ENCODE results near the gene PARD3. TPM values are rescaled to one million over a fixed set of nuclear protein-coding genes. Genes with fewer than 3 reads are reported as not detected.

PARD3 gene
- polyA plus RNA-seq, 3 donors = 79.3 to 88.4 (median 87.3) TPM

DNA sequence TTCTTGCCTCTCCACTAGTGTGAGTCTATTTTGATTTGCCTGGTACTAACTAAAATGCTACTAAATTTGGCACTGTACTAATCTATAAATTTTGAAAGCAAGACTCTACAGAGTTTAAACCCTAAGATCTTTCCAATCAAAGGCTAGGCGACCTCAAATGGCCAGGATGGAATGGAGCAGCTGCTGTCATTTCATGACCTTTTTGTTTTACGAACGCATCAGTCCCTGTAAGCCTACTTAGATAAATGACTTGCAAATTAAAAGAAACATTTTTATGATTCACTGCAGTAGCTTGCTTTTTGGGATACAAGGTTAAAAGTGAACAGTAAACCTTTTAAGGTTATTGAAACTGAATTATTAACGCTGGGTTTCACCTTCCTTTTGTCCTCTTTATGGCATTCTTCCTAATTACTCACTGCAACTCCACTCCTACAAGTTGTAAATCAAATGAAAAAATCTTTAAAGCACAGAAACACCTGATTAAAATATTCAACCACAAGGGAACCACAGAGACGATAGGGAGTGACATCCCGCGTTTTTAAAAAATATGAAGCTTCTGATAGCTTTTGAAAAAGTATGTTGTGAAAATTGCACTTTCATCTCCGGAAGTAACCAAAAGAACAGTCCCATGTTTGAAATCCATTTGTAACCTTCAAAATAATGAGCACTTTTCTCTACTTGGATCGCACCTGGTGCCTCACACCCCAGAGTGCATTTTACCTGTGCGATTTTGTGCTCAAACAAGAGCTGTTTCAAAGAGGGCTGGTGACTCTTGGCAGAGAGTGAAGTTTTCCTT lies 595.1 kb downstream of the PARD3 start:
- no peak for DNase-seq (ENCODE audit: low read depth in 3 of 3, low spot score in 2 of 3)

DNA sequence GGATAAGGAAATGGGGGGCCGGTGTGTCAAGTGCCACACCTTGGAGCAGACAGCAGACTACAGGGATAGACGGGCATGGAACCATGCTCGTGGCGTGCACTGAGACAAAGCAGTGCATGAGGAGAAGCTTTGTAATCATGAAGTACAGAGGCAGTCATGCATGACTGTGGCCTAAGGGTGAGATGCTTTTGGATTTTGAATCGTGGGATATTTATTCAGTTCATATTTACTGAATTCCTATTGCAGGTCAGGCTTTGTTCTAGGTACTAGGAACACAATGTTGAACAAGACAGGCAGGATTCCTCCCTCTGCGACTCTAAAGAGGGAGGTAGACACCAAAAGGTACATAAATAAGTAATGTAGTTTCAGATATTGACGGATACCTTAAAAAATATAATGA lies 597.6 kb downstream of the PARD3 start:
- DNase-seq (ENCODE audit: low read depth in 3 of 3, low spot score in 2 of 3) = no peak

- no peak for DNase-seq (ENCODE audit: low read depth in 3 of 3, low spot score in 2 of 3)
These were observed 598.6 kb downstream of the PARD3 start for GRCh38 chr10:34216348-34216945.

DNA sequence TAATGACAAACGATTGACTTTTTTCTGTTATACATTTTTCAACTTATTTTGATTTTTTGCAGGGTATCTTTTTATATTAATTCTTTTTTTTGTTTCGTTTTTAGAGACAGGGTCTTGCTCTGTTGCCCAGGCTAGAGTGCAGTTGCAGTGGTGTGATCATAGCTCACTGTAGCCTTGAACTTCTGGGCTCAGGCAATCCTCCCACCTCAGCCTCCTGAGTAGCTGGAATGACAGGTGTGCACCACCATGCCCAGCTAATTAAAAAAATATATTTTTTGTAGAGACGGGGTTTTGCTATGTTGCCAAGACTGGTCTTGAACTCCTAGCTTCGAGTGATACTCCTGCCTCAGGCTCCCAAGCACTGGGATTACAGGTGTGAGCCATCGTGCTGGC lies 601.3 kb downstream of the PARD3 start:
- DNase-seq (ENCODE audit: low read depth in 3 of 3, low spot score in 2 of 3) = no peak

DNA sequence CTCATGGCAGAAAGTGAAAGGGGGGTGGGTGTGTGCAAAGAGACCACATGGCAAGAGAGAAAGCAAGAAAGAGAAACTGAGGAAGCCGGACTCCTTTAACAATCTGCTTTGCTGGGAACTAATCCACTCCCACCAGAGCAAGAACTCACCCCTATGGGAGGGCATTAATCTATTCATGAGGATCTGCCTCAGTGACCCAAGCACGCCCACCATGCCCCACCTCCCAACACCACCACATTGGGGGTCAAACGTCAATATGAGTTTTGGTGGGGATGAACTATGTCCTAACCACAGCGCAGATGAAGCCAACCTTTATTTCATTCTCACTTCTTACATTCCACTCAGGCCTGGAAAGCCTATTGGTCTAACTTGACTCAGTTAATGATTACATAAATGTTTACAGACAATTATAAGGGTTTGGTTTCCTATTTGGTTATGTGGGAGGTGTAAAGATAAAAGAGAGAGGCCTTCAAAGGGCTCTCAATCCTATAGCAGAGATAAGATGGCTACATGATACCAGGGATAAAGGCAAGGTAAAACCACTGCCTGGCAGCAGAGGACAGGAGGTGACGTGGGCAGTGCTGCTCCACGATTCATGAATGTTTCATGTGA lies 601.8 kb downstream of the PARD3 start:
- no peak for DNase-seq (ENCODE audit: low read depth in 3 of 3, low spot score in 2 of 3)

DNA sequence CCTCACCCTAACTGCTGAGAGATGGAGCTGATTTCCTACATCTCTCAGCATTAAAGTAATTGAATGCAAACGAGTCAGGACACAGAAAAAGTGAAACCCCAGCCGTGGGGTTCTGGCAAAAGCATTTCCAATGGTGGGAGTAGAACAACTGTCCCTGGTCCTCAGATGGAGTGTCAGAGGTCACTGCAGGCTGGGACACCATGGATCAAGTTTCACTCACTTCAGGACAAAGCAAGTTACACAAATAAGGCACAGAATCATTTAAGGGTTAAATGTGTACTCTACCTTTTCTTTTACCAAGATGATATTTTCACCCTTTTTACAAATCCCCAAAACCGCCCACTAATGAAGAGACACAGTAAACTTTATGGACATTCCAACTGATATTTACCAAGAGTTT lies 607.8 kb downstream of the PARD3 start:
- DNase-seq (ENCODE audit: low read depth in 3 of 3, low spot score in 2 of 3) = no peak

DNA sequence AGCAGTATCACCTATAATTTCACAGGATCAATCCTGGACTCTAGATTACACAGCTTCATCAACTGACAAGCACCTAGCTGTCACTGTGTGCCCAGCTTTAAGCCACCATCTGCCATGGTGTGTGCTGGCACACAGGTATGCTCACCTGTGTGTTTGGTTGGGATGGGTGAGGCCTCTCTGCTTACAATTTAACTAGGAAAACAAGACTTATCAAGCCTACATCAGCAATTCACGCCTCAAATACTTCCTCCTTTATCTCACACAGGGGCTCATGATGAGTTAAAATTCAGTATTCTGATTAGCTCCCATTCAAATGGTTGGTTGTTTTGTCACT lies 608.2 kb downstream of the PARD3 start:
- DNase-seq (ENCODE audit: low read depth in 3 of 3, low spot score in 2 of 3) = no peak

GRCh38 chr10:34206078-34206934 lies 608.8 kb downstream of the PARD3 start:
- no peak for DNase-seq (ENCODE audit: low read depth in 3 of 3, low spot score in 2 of 3)

- DNase-seq (ENCODE audit: low read depth in 3 of 3, low spot score in 2 of 3) = no peak
These were observed 609.6 kb downstream of the PARD3 start for GRCh38 chr10:34205452-34205851.

- no peak for DNase-seq (ENCODE audit: low read depth in 3 of 3, low spot score in 2 of 3)
These were observed 611.0 kb downstream of the PARD3 start for GRCh38 chr10:34203966-34204630.

DNA sequence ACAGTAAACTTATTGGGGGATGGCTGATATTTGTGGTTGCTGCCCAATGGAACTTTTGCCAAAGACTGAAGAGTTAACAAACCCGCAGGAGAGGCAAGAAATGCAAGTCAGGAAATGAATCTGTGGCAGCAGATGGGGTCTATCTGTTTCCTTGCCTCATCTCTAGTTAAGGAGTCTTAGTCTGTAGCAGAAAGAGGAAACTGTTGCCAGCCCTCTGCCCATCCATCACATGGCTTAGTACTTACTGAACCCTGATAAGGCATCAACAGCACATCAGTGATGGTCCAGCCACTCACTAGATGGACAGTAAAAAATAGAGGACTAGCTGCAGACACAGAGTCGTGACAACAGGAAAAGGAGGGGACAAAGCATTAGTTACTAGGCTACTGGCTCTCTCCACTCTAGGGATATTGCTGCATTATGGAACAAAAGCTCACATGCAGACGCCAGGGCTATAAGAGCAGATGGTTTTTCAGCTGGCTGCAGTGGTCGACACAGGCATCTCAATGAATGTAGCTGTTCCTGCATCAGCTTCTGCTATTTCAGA lies 614.7 kb downstream of the PARD3 start:
- DNase-seq (ENCODE audit: low read depth in 3 of 3, low spot score in 2 of 3) = no peak

- DNase-seq (ENCODE audit: low read depth in 3 of 3, low spot score in 2 of 3) = no peak
These were observed 616.1 kb downstream of the PARD3 start for GRCh38 chr10:34198953-34199352.

DNA sequence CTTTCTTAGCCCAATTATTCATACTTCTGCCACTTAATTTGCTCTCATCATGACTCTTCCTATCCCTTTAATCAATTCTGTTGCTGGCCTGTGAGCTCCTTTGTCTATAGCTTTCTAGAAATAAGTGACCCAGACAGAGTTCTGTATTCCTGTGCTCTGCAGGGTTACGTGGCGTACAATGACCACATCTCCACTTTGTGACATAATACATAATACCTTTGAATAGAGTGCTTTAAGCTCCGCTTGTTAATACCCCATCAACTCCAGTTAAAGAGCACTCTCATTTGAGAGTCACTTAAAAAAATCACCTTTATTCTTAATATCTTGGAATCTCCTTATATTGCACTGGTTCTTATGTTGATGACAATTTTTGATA lies 619.0 kb downstream of the PARD3 start:
- no peak for DNase-seq (ENCODE audit: low read depth in 3 of 3, low spot score in 2 of 3)

- DNase-seq (ENCODE audit: low read depth in 3 of 3, low spot score in 2 of 3) = no peak
These were observed 619.6 kb downstream of the PARD3 start for GRCh38 chr10:34195364-34196057.

GRCh38 chr10:34193931-34194626 lies 621.0 kb downstream of the PARD3 start:
- DNase-seq (ENCODE audit: low read depth in 3 of 3, low spot score in 2 of 3) = no peak

GRCh38 chr10:34192646-34193045 lies 622.5 kb downstream of the PARD3 start:
- DNase-seq (ENCODE audit: low read depth in 3 of 3, low spot score in 2 of 3) = no peak

GRCh38 chr10:34191406-34191805 lies 623.7 kb downstream of the PARD3 start:
- no peak for DNase-seq (ENCODE audit: low read depth in 3 of 3, low spot score in 2 of 3)

- no peak for DNase-seq (ENCODE audit: low read depth in 3 of 3, low spot score in 2 of 3)
These were observed 624.5 kb downstream of the PARD3 start for GRCh38 chr10:34190580-34190979.

DNA sequence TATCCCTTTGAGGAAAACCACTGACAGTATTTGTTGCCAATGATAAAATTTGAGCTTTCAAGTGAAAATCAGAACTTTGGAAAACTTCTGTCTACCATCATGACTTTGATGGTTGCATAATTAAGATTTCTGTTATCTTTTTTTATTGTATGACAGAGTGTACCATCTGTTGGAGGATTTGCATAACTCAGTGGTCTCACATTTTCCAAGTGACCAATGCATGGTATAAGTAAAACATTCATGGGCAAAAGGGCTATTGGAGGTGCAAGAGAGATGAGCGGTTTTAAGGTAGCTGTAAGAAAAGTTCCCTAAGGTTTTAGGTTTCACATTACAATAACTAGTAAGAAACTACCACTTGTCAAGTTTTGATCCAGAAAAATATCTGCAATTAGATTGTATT lies 625.3 kb downstream of the PARD3 start:
- DNase-seq (ENCODE audit: low read depth in 3 of 3, low spot score in 2 of 3) = no peak

Data from right renal cortex interstitium (tissue), 3 donors.